Stimulated activated CD4-positive, alpha-beta T cell treated with anti-CD3 and anti-CD28 coated beads, TNF-alpha, amount 100 ng/mL, for 24 hours (primary cell): ENCODE data around the gene DNAJB5.
"Not testable (repeated sequence)": the region's sequence is repeated elsewhere in the genome, so short reads cannot be mapped to it uniquely, and the experiment has no call there.

ENCODE experiments used
- DNase-seq, 3 experiments: peaks; one replicate each; pipeline ENCODE4 v3.0.0-alpha.2; 2020; ENCODE audit warnings: low read depth in 3 of 3

Gene DNAJB5

GRCh38 chr9:35000535-35001284 is 11.2 kb downstream of the DNAJB5 start:
- no peak for DNase-seq

DNA sequence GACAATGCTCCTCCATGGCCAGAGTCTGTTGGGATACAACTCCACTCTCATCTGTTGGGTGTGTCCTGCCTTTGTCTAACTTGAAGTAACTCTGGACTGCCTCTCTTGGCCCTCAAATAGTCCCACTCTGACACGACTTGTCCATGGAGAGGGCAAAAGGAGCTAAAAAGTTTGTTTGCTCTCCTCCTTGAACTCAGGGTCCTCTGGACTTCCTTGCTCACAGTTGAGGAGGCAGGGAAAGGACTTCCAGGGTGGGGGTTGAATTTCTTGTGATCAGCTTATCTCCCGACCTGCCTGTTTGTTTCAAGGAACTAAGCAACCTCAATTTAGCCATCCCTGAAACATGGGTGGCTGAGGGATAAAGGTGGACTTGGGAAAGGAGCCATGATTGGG is 11.7 kb downstream of the DNAJB5 start:
- no peak for DNase-seq

DNA sequence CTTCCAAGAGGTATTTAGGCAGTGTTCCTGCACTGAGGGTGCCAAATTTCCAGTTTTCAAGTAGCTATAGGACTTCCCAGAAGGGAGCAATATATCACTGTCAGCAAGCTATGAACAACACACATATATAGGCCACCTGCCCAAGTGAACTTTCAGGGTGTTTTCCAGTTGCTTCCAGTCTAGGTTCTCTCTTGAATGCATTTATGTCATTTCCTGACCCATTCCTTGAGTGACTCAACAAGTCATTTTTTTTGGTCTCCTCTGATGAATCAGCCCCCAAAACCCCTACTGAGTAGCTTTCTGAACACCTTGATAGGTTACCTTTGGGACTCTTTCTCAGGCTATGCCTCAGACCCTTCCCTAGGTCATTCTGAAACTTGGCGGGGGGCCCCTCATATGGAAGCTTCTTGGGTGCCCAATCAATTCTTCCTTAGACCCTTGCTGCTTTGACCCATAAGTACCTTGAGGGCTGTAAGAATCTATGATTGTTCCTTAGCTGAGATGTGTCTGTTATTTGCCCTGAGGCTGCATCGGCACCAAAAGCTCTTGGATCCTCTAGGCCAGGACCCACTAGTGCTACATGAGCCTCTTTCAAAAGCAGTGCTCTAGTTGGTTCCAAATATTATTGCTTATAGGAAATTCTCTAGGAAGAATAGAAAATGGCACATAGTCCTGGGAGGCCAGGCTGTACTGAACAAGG is 12.4 kb downstream of the DNAJB5 start:
- no peak for DNase-seq

DNA sequence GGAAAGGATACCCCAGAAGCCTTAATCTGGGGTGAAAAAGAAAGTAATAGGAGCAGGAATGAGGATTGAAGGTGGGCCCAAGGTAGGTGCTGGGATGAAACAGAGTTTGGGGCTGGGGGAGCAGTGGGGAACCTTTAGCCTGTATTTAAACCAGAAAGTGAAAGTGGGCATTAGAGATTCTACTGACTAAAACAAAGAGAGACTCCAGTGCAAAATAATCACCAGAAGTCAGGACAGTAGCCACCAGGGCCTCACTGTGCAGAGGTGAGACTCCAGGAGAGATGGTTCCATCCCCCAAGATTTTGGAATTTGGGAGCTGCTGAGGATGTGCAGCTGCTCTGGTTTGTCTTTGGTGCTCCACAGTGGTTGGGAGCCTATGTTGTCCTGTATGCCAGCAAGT is 13.1 kb downstream of the DNAJB5 start:
- no peak for DNase-seq

DNA sequence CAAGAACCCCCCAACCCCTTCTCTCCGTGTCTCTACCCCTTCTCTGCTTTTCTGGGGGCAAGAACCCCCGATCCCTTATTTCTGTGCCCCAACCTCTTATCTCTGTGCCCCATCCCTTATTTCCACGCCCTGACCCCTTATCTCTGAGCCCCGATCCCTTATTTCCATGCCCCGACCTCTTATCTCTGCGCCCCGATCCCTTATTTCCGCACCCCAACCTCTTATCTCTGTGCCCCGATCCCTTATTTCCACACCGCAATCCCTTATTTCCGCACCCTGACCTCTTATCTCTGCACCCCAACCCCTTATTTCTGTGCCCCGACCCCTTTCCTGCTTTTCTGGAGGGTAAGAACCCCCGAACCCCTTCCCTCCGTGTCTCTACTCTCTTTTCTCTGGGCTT is 14.8 kb downstream of the DNAJB5 start:
- DNase-seq: not testable (repeated sequence)

DNA sequence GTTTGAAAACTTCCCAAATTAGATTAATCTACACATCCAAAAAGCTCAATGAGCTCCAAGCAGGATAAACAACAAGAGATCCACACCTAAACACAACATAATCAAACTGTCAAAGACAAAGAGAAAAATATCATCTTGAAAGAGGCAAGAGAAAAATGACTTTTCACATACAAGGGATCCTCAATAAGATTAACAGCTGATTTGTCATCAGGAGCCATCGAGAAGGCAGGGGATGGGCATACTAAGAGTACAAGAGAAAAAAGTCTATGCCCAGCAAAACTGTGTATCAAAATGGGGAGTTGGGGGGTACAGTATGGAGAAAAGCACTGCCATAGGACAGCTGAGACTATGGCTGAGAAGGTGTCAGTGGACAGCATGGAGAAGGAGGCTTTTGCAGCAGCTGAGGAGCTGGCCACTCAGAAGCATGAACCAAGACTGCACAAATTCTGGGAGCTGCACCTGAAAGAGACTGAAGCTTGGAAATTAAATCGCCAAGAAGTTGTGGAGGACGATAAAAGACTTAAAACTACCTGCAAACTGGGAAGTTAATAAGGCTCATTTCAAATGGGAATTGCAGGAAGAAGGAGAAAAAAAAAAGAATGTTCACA is 20.9 kb downstream of the DNAJB5 start:
- no peak for DNase-seq

- DNase-seq: no peak
Observed at GRCh38 chr9:35014517-35014916, 25.0 kb downstream of the DNAJB5 start.

GRCh38 chr9:35023443-35023842 is 33.9 kb downstream of the DNAJB5 start:
- not testable (repeated sequence) for DNase-seq

DNA sequence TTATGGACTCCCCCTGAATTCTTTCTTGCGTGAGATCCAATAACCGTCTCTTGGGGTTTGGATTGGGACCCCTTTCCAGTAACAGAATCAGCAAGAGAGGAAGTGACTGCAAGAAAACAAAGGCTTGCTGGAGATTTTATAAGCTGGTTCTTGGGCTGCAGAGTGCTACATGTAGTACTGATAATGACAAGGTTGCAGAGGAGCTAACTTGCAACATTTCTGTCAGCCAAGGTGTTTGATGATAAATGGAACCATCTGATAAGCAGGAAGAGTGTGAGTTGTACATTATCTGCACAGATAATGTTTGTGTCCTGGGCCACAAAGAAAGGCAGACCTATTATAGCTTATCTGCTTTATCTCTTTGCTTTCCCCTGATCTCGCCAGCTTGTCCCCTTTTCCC is 37.1 kb downstream of the DNAJB5 start:
- no peak for DNase-seq

- DNase-seq: no peak
Observed at GRCh38 chr9:35027374-35027773, 37.8 kb downstream of the DNAJB5 start.

- DNase-seq: no peak
Observed at GRCh38 chr9:35027860-35028259, 38.3 kb downstream of the DNAJB5 start.

GRCh38 chr9:35028341-35028740 is 38.8 kb downstream of the DNAJB5 start:
- DNase-seq: no peak

- DNase-seq: no peak
Observed at GRCh38 chr9:35029241-35029640, 39.7 kb downstream of the DNAJB5 start.

DNA sequence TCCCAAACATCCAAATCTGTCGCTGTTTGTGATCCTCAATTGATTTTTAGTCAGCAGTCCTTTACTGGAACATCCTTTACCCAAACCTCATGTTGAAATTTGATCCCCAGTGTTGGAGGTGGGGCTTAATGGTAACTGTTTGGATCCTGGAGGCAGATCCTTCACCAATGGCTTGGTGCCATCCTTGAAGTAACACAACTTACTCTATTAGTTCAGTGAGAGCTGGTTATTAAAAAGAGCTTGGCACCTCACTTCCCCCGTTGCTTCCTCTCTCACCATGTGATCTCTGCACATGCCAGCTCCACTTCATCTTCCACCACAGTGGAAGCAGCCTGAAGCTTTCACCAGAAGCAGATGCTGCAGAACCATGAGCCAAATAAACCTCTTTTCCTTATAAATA is 40.3 kb downstream of the DNAJB5 start:
- no peak for DNase-seq

- DNase-seq: no peak
Observed at GRCh38 chr9:35033101-35033500, 43.6 kb downstream of the DNAJB5 start.

DNA sequence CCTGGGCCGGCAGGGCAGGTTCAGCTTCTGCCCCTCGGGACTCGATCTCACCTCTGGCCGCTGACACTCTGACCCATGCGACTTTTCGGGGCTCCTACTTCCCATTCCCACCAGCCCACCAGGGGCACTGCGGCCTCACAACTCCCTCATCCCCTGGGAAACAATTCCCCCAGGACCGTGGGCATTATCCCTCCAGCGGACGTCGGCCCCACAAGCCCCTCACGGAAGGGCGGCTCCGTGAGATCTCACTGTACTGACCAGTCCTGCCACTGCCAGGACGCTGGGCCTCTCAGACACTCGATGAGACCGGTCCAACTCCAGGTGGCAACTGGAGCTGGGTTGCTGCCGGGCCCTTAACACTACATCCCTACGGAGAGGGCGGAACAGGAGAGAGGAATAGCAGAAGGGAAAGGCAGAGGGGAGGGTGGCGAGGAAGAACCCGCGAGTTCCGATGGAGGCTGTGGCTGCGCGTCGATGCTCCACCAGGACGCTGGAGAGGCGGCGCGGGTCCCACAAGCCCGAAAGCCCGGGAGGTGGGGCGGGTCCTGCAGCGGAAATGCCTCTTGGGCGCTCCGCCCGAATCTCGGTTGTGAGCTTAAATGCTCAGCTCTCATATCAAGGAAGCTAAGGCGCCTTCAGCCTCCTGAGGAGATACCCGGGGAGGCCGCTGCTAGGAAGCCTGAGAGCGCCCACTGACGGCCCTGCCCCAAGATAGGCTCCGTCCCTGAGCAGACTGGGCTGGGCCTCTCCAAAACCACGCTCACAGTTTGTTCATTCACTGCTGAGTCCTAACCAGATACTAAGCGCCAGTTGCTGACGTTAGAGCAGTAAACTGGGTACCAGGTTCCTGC is 46.5 kb downstream of the DNAJB5 start:
- DNase-seq: peak; percentile 12 to 53 (median 21)

- no peak for DNase-seq
Observed at GRCh38 chr9:35042081-35042604, 52.6 kb downstream of the DNAJB5 start.

- no peak for DNase-seq
Observed at GRCh38 chr9:35042891-35043545, 53.5 kb downstream of the DNAJB5 start.

GRCh38 chr9:35044071-35044470 is 54.5 kb downstream of the DNAJB5 start:
- no peak for DNase-seq
